Activated B cell treated with CpG ODN at 0.5 μM for 24 hours (primary cell): ENCODE results near the gene NCR2. TPM values are rescaled to one million over a fixed set of nuclear protein-coding genes. Genes with fewer than 3 reads are reported as not detected.

Source experiments
- ATAC-seq: fragments of 200-7000 bp; cut with Tn5 transposase; one replicate; pipeline ENCODE4 v1.10.0; 2021; ENCODE audit warnings: low read depth, mild to moderate bottlenecking, moderate library complexity
- CTCF ChIA-PET: fragments of 350-600 bp; sonication (Branson Sonifier 250); formaldehyde crosslinking; loops from one replicate; lab custom pipeline; 2021; ENCODE audit warnings: antibody characterized with exemption; lab: Charles Lee
- POLR2A ChIA-PET: fragments of 350-600 bp; sonication (Branson Sonifier 250); formaldehyde crosslinking; loops from one replicate; lab custom pipeline; 2021; ENCODE audit warnings: antibody characterized with exemption; lab: Charles Lee
- DNase-seq: peaks from one replicate; pipeline ENCODE4 v3.0.0; 2022
- H3K27ac Mint-ChIP-seq: one replicate; pipeline ENCODE4 v1.8.0; 2020; ENCODE audit warnings: mixed read lengths
- H3K27me3 Mint-ChIP-seq: one replicate; pipeline ENCODE4 v1.8.0; 2021; ENCODE audit warnings: mixed read lengths
- H3K36me3 Mint-ChIP-seq: one replicate; pipeline ENCODE4 v1.8.0; 2021; ENCODE audit warnings: low read depth, mixed read lengths
- H3K4me1 Mint-ChIP-seq: one replicate; pipeline ENCODE4 v1.8.0; 2021; ENCODE audit warnings: mixed read lengths
- H3K4me3 Mint-ChIP-seq: one replicate; pipeline ENCODE4 v1.8.0; 2020; ENCODE audit warnings: mild to moderate bottlenecking, mixed read lengths
- H3K9me3 Mint-ChIP-seq: one replicate; pipeline ENCODE4 v1.8.0; 2020; ENCODE audit warnings: mixed read lengths
- CTCF ChIP-seq: fragments of 200-600 bp; IDR thresholded peaks from one replicate; pipeline ENCODE4 v1.8.0; 2022; ENCODE audit warnings: antibody characterized with exemption, mild to moderate bottlenecking
- intact Hi-C: fragments of 100-400 bp; cut with micrococcal nuclease; formaldehyde crosslinking; loops from one replicate; pipeline ENCODE4 v1.15.1; 2024
- total RNA-seq: library from RNA; stranded (reverse); gene quantifications from 2 replicates; pipeline ENCODE4 v1.2.3, GENCODE V29; 2022

Gene NCR2
- total RNA-seq, 1 donor from 2014 or later: not detected

GRCh38 chr6:41334482-41335040 lies 847 bp upstream of the NCR2 start:
- Mint-ChIP-seq H3K36me3 (no peaks in the 10 kb centered on the region), H3K4me3 (peak overlapping the region; percentile 57), H3K27ac (peak overlapping the region; percentile 90), H3K27me3 (no peaks in the 10 kb centered on the region), H3K9me3 (no peaks in the 10 kb centered on the region), H3K4me1 (peaks cover 49% of the 10 kb centered on the region)
- ChIA-PET POLR2A (interaction anchor here (0.7 to 3.1 kb wide), 10 partner anchors 12 to 453 kb away, joined by 3 to 17 read pairs (median 4); partner anchors contain the start of genes NFYA, OARD1 and TOMM6), CTCF (interaction anchor here (0.6 to 4.3 kb wide), 8 partner anchors 15 to 258 kb away, joined by 3 to 37 read pairs (median 4); no protein-coding TSS in a partner anchor)
- intact Hi-C loops: loop anchor here (2.0 kb wide), 2 partner anchors 28 to 34 kb away; no protein-coding TSS in a partner anchor
- no peak for TF ChIP-seq CTCF
- ATAC-seq (no peak), DNase-seq (no peak)

- H3K4me3 Mint-ChIP-seq: no peak overlapping the region
- peak overlapping the region; percentile 7 for H3K27ac Mint-ChIP-seq
- no peaks in the 10 kb centered on the region for H3K27me3 Mint-ChIP-seq
- intact Hi-C loops: loop anchor here (2.0 kb wide), 2 partner anchors 29 to 33 kb away; no protein-coding TSS in a partner anchor
- ChIA-PET POLR2A (no interaction called here), CTCF (no interaction called here)
- no peak for ATAC-seq
- no peaks in the 10 kb centered on the region for H3K9me3 Mint-ChIP-seq
- no peak for TF ChIP-seq CTCF
- no peak for DNase-seq
- H3K36me3 Mint-ChIP-seq: no peaks in the 10 kb centered on the region
- peaks cover 48% of the 10 kb centered on the region for H3K4me1 Mint-ChIP-seq
Observed at GRCh38 chr6:41335943-41336342, 535 bp downstream of the NCR2 start.

- H3K4me3 Mint-ChIP-seq: no peak overlapping the region
- TF ChIP-seq CTCF: no peak
- H3K9me3 Mint-ChIP-seq: no peaks in the 10 kb centered on the region
- intact Hi-C loops: no loop called here
- CTCF ChIA-PET: no interaction called here
- H3K27ac Mint-ChIP-seq: no peak overlapping the region
- peaks cover 45% of the 10 kb centered on the region for H3K4me1 Mint-ChIP-seq
- H3K27me3 Mint-ChIP-seq: no peaks in the 10 kb centered on the region
- ATAC-seq: no peak
- no peaks in the 10 kb centered on the region for H3K36me3 Mint-ChIP-seq
- DNase-seq: no peak
- POLR2A ChIA-PET: no interaction called here
Observed at GRCh38 chr6:41336824-41337223, 1.4 kb downstream of the NCR2 start.

GRCh38 chr6:41337709-41338108 lies 2.3 kb downstream of the NCR2 start:
- Mint-ChIP-seq H3K4me1 (peaks cover 38% of the 10 kb centered on the region), H3K9me3 (no peaks in the 10 kb centered on the region), H3K4me3 (no peak overlapping the region), H3K36me3 (no peaks in the 10 kb centered on the region), H3K27ac (no peak overlapping the region), H3K27me3 (no peaks in the 10 kb centered on the region)
- no peak for DNase-seq
- ChIA-PET CTCF (interaction anchor here (1.3 kb wide), 1 partner anchor 31 kb away, joined by 5 read pairs; no protein-coding TSS in a partner anchor), POLR2A (no interaction called here)
- intact Hi-C loops: no loop called here
- no peak for TF ChIP-seq CTCF
- no peak for ATAC-seq

GRCh38 chr6:41338659-41339058 lies 3.3 kb downstream of the NCR2 start:
- TF ChIP-seq CTCF: no peak
- Mint-ChIP-seq H3K27ac (no peak overlapping the region), H3K4me3 (no peak overlapping the region), H3K4me1 (peaks cover 28% of the 10 kb centered on the region), H3K36me3 (no peaks in the 10 kb centered on the region), H3K9me3 (no peaks in the 10 kb centered on the region), H3K27me3 (no peaks in the 10 kb centered on the region)
- intact Hi-C loops: no loop called here
- ChIA-PET POLR2A (no interaction called here), CTCF (interaction anchor here (1.3 kb wide), 1 partner anchor 30 kb away, joined by 5 read pairs; no protein-coding TSS in a partner anchor)
- ATAC-seq (no peak), DNase-seq (no peak)
